ENCODE measurements around the gene ASIC3.

ASIC3 gene

DNA sequence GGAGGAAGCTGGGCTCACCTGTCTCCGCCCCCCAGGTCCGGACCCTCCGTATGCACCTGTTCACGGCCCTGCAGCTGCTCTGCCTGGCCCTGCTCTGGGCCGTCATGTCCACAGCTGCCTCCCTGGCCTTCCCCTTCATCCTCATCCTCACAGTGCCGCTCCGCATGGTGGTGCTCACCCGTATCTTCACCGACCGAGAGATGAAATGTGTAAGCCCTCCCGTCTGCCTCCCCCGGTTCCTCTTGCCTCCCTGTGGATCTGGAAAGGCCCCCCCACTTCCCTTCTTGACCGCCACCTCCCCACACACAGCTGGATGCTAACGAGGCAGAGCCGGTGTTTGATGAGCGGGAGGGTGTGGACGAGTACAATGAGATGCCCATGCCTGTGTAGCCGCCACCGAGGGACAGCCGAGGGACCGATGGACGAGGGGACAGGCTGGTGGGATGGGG, 27.7 kb downstream of the ASIC3 start:
- no peak for DNase-seq

DNA sequence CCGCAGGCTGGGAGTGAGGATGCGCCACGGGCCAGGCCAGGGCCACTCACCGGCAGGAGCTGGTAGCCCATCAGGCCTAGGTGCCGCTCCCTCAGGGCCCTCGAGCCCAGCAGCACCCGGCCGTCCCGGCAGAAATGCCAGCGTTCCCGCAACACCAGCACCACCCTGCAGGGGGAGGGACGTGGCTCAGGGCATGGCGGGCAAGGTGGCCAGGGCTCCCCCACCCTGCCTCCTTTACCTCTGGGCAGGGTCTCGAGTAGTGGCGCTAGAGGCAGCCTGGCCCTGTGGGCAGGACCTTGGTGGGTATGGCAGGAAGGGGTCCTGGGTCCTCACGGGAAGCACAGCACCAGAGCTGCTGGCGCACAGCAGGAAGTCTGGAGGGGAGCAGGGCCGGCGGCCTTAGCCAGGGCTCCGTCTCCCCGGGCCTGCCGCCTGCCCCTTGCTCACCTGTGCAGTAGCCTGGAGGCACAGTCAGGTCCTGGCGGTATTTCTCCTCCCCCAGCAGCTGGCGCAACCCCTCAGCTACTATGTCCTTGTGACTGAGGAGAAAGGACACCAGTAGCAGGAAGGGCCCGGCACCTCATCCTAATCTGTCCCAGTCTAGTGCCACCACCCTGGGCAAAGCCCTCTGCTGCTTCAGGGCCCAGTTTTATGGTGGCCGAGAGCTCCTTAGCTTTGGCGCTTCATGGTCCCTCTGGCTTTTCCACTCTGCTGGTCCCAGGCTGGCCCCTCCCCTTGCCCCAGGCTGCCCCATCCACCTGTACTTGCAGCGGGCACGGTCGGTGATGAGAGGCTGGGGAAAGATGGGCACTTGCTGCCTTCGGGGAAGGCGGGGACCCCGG, 28.8 kb downstream of the ASIC3 start:
- no peak for DNase-seq

DNA sequence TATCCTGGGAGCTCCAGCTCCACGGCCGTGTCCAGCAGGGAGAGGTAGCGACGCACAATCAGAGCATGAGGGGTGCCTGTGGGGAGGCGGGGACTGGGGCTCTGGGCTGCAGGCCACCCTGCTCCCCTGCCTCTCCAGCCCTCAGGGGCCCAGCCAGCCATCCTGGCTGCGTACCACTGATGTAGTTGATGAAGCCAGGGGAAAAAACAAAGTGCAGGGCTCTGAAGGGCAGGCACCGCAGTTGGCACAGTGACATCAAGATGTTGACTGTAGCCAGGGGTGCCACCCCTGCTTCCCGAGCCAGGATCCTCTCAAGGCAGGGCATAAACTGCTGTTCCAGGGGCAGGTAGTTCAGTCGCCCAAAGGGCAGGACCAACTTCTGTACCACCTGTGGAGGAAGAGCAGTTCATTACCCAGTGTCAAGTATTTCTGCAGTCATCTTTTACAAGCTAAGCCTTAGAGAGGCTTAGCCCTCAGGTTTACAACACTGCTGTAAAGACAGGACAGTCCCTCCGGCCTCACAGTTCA, 29.4 kb downstream of the ASIC3 start:
- no peak for DNase-seq

DNA sequence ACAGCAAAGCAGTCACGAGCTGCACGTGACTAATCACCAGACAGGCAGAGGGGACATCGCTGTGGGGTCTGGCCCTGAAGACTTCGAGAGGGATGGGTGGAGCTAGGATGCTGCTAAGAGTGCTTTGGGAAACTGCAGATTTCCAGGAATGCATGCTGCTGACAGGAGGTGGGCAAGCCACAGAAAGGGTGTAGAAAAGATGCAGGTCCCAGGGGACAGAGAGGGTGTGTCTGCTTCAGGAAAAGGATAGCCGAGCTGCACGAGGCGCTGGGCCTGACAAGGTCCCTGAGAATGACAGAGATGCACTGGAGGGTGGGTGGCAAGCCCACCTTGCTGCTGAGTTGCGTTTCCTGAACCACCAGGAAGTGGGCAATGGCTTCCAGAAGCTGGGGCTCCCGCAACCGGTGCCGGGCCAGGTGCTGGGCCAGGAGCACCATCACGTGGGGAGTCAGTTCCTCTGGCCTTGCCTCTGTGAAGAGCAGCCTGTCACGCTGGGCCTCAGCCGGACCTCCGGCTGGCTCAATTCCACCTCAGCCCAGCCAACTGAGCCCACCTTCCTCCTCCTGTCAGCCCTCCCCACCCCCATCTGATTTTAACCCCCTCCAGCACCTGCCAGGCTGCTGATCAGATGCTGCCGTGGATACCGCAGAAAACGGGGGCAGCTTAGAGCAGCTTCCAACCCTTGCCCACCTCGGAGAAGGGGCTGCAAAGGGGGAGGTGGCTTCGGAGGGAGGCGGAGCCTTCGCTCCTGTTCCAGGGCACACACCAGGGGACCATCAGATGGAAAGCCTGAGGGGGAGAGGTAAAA, 30.1 kb downstream of the ASIC3 start:
- DNase-seq = no peak

DNA sequence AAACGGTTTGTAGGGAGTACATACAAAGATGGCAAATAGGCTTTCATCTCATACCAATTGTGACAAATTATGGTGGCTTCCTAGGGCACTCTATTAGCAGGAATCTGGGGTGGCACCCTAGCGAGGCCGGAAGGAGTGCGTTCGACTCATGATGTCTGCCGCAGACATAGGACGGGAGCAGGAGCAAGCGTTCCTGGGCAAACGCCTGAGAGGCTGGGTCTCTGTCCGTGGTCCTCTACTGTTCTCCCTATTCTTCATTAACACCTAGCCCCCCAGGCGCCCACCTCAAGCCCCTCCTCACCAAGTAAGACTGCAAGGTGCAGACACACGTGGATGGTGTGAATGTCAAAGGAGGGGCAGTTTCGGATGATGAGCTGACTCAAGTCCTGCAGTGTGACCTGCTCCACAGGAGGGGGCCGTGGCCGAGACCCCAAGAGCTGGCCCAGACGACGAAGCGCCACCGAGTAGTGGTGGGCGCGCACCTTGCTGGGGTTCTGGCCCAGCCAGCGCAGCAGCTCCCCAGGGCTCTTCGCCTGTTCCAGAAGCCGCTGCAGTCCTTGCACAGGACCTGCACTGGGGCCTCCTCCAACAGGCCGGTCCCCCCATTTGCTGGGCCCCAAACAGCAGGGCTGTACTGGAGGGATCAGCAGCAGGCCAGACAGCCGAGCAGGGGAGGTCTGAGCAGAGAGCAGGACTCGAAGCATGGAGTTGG, 31.0 kb downstream of the ASIC3 start:
- DNase-seq = no peak

DNA sequence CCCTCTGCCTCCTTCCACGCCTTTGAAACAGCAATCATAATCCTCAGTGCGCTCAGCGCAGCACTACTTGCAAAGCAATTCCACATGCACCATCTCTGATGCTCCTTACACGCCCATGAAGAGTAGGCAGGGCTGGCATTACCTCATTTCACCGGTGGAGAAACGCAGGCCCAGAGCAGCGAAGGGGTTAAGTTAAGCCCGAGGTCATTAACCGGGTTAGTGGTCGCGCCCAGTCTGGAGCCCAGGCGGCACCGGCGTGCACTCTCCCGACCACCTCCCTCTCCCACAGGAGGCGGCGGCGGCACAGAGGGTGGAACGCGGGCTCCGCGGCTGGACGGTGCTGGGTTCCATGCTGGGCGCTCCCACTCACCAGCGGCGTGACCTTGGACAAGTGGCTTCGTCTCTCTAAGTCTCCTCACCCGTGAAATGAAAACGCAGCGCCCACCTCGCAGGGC, 31.8 kb downstream of the ASIC3 start:
- DNase-seq = no peak

DNA sequence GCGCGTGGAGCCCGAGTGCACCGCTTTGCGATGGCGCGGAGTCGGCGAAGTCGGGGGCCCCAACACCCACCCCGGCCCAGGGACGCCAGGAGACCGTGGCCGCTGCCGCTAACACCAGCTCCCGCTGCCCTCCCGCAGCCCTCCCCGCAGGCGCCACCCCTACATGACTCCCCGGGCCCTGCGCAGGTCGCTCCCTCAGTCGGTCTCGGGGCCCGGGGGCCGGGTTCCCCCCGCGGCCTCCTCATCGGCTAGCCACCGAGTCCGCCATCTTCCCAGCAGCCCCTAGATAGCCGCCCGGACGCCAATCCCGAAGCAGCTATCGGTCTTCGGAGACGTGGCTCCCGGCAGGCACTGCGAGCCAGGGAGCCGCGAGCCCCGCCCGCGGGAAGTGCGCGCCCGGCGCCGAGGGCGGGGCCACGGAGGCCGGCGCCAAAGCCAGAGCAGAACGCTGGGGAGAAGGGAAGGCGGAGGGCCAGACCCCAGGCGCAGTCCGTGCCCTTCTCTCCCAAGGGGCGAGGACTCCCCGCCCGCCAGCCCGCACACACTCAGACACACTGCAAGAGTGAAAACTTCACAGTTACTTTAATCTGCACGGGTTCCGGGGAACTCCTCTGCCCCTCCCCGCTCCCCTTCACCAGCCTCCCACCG, 32.3 kb downstream of the ASIC3 start, which contains the start of gene FASTK:
FASTK (minus strand) TSS at position 288 of the 648 bp plus-strand sequence; CDS start at position 245, 43 bp downstream.
- peak; percentile 26 for DNase-seq

DNA sequence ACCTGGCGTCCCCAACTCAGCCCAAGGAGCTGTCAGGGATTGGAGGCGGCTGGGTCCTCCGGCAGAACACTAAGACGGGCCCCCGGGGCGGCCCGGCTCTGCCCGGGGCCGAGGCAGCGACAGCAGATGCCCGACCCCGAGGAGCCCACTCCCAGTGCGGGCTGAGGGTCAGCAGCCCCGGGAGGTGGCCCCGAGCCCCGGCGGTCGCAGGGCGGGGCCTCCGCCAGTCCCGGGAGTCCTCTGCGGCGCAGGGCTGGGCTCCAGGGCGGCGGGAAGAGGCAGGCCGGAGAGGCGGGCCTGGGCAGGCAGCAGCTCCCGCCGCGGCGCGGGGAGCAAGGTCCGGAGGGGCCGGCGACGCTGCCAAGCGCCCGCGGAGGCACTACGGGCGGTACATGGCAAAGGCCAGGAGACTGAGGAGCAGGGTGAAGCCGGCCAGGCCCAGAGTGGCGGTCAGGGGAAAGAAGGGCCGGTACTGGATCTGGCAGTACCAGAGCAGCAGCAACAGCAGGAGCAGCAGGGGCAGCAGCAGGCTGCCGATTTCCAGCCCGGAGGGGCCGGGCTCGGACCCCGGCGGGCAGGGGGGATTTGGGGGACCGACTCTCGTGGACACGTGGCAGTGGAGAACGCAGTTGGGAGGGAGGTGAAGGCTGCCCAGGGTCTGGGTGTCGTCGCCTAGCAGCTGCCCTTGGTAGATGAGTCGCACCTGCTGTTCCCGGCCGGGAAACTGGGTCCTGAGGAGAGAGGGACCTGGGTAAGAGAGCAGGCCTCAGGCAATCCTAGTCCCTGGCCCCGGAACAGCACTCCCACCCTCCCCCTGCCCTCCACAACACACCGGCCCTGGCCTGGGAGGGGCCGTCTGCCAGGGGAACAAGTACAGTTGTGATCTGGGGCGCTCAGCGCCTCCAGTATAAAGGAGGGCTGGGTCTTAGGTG, 33.1 kb downstream of the ASIC3 start:
- DNase-seq = no peak

DNA sequence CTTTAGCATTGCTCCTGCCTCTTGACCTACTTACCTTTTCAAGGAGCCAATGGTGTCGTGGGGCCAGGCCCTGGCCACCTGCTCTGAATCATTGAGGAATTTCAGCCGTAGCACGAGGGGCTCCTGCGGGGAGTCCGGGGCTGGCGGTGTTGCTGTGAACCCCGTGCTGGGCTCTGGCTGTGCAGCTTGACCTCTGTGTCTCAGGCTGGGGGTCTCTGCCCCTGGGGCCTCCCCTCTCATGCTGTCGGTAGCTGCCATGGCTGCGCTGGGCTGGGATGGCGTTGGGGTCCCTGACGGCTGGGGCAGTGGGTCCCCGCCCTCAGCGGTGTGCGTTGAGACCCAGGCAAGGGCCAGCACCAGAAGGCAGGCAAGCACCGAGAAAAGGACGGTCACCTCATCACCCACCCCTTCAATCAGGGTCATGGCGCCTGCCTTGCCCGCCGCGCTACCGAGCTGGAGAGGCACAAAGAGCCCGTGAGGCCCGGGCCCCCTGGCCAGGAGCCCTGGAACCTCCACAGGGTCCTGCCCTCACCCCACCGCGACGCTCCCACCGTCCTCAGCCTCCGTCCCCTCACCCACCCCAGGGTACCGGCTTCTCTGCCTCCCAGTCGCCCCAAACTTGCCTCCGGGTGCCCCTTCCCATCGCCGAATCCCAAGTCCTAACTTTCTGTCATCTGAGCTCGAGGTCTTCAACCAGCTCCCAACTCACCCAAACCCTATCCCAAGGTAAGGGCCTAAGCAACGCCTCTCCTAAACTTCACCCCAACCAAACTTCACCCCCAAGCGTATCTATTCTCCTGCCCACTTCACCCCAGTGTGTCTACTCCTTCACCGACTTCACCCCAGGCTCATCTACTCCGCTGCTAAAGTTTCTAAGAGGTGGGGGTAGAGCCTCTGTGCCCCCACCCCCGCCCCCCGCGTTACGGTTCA, 34.1 kb downstream of the ASIC3 start:
- no peak for DNase-seq

DNA sequence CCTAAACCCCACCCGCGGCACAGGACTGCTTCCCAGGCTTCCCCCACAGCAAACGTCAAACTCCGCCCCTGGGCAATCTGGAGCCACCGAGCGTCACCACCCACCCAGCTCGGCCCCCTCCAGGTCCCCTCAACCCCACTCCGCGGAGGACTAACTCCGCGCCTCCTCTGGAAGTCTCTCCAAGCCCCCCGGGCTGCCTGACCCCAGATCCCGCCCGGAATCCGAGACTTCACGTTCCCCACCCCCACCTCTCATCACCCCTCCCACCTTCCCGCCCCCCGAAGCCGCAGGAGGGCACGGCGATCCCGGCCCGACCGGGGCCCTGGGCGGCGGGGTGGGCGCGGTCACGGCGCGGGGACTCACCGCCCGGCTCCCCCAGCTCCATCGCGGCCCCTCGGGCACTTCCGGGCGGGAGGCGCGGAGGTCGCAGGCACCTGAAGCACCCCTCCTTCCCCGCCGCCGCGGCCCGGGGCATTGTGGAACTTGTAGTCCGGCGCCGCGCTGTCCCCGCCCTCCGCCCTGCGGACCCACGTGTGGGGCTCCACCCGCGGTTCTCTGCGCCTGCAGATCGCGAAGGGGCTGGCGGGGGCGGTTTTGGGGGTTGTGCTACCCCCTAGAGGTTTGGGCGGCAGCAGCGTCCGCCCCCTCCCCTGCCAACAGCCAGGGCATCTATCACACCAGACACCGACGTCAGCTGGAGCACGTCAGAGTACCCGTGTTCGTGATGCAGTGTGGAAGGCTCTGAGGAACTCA, 34.9 kb downstream of the ASIC3 start, which contains the start of gene TMUB1:
TMUB1 (minus strand) TSS at position 423 of the 753 bp plus-strand sequence. CDS start 930 bp downstream, outside the sequence.
- DNase-seq = no peak

DNA sequence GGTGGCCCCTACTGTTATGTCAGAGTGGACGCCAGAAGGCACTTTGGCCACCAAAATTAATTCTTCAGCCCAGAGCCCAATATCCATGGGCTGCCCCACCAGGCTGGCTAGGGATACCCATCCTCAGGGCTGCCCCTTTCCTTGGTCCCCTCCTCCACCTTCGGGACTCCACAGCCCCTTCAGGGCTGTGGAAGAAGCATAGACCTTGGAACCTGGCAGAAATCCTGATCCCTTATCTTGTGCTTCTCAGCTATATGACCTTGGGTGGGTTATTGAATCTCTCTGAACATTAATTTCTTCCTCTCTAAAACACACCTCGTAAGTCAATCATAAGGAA, 35.5 kb downstream of the ASIC3 start:
- no peak for DNase-seq

DNA sequence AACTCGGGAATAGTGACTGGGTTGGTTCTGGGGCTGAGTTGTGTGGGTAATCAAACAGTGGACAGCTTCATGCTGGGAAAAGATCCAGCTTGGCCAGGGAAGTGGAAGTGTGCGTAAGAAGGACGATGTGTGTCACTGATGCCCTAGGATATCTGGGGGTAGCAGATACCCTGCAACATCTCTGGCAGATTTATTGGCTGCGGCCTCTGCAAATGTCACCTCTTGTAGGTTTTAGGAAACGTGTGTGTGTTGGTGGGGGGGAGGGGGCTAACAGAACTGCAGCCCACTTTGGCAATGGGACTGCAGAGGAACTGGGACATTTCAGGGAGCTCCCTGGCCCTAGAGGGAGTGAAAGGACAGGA, 37.0 kb downstream of the ASIC3 start:
- no peak for DNase-seq

DNA sequence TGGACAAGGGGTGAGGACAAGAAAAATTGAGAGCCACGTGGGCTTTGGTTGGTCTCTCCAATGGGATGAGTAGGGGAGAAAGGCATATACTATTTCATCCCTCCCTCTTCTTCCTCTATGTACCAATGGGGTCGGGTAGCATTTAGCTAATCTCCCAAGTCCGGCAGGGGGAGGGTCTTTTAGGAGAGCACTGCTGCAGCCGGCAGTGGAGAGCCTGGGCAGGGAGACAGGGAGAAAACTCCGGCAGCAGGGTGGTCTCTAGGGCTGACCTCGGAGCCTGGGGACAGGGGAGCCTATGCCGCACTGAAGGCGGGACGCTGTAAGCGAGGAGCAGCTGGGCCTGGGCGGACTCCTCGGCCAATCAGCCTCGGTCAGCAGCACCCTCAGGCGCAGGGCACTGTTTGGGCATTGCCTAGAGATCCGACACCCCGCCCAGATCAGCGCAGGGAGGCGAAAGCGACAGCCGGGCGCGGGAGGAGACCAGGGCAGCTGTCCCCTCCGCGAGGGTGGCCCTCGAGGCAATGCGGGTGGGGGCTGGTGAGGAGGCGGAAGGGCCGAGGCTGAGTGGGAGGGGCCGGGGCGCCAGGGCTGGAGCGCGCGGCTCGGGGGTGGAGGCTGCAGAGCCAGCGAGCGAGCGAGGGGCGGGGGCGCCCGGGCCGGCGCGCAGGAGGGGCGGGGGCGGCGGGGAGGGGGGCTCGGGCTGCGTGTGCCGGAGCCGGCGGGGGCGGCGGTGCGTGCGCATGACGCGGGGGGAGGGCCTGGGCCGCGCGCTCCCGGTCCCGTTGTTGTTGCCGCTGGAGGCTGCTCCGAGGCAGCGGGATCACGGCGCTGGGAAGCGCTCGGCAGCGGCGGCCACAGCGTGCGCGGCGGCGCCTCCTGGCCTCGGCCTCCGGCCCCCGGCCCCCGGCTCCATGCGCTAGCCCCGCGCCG, 37.6 kb downstream of the ASIC3 start, which contains the start of gene AGAP3:
AGAP3 (plus strand) TSS at position 785 of the 930 bp plus-strand sequence. CDS start 267 bp downstream, outside the sequence.
- DNase-seq = peak; percentile 75

DNA sequence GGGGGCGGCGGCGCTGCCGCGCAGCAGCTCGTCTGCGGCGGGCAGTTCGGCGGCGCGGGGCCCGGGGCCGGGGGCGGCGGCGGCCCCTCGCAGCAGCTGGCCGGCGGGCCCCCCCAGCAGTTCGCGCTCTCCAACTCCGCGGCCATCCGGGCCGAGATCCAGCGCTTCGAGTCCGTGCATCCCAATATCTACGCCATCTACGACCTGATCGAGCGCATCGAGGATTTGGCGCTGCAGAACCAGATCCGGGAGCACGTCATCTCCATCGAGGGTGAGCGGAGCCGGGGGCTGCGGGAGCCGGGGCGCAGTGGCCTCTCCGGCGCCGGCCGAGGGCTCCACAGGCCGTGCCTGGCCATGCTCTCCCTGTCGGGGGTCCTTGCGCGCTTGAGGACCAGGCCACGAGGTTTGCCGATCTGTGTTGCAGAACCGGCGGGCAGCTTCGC, 38.5 kb downstream of the ASIC3 start:
- no peak for DNase-seq

DNA sequence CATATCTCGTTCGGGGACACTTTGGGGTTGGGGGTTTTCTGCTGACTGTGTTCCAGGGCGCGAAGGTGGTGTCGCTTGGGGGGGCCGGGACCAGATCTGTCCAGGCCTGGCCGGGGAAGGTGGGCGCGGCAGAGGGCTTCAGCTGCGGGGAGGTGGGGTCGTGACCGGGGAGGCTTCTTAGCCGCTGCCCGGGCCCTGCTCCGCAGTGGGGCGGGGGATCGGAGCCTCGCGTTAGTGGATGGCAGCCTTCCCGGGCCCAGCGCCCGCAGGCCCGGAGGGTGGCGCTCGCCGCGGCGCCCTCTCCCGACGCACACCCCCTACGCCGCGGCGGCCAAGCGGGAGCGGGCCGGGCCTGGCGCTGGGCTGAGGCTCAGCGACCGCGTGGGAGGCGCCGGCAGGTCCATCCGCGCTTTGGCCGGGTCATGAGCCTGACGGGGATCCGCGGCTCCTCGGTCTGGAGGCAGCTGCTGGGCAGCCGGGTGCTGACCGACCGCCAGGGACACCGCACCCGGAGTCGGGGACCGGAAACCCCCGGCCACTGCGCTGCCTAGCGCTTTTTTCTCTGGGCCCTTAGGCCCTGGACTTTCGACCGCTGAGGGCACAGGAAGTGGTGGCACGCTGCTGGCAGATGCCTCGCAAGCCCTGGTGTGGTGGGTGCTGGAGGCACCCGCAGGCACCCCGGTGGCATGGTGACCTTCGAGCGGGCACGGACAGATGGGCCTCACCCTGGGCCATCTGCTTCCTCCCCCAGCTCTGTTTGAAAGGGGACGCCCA, 39.1 kb downstream of the ASIC3 start:
- DNase-seq = peak; percentile 46

DNA sequence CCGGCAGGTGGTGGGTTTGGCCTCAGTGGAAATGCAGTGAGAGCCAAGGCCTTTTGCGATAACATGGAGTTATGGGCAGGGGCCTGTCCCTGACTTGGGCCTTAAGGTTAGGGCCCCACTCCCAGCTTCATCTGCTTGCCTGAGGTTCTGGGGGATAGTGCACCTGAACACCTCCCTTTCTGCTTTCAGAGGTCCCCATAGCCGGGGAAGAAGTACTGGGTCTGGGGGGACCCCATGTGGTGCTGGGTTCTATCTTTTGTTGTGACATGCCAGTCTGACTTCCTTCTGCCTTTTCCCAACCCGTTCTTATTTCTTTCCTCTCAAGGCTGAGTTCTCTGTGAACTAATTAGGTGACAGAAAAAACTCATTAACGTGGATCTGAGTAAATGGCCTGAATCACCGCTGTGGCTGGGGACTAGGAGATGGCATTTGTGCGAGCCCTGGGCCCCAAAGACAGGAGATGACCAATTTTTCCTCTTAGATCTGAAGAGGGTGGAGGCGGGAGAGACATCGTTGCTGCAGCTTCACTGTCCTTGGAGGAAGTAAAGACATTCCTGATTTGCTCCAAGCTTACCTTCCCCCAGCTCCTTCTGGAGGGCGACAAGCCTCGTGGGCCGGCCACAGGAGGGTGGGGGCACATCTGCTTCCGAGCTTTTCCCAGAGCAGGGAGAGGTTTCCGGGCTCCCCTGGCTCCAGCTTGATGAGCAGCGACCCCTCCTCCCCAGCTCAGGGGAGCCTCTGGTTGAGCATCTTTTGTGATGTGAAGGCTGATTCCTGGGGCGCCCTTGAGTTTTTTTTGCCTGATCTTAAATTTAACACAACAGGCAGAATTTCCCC, 39.9 kb downstream of the ASIC3 start:
- DNase-seq = no peak

Data from NCI-H524 treated with DMSO at 0.1 percent for 48 hours (cell line).